ENCODE results near the gene GRM8. TPM values are rescaled to one million over a fixed set of nuclear protein-coding genes. Genes with fewer than 3 reads are reported as not detected.

Gene GRM8
- total and polyA plus RNA-seq, 9 of the 15 experiments (the other 6 are each of a cell fraction or from before 2014, with no cell fraction given), result 0.13 TPM; not detected in 7

- no peak for TF ChIP-seq BCLAF1 (IDR thresholded peaks at IDR 0.05; ENCODE audit: borderline replicate concordance in 1 of 2, control insufficient read depth in 1 of 2, low read depth in 2 of 2, low read length in 1 of 2)
- no peak for TF ChIP-seq KAT2B (IDR thresholded peaks at IDR 0.05; ENCODE audit: low read depth, low read length)
- no peak for TF ChIP-seq ZBTB49 (CRISPR knock-in tag; IDR thresholded peaks at IDR 0.05; ENCODE audit: borderline replicate concordance)
- no peak for TF ChIP-seq ZZZ3 (IDR thresholded peaks at IDR 0.05)
- TF ChIP-seq JUN (IDR thresholded peaks at IDR 0.05; ENCODE audit: borderline replicate concordance, low read depth, low read length), result no peak
- no peak for TF ChIP-seq JUN (CRISPR knock-in tag; IDR thresholded peaks at IDR 0.05; ENCODE audit: borderline replicate concordance)
- TF ChIP-seq RBM22 (IDR thresholded peaks at IDR 0.05; ENCODE audit: low read depth, low read length, poor library complexity, severe bottlenecking), result no peak
These were observed 562.6 kb downstream of the GRM8 start (continued) for GRCh38 chr7:126690104-126690503.

All from K562 (cell line).